Mesenteric fat pad (tissue), 1 donor: ENCODE data around the gene SNX22. TPM values are rescaled to one million over a fixed set of nuclear protein-coding genes. Genes with fewer than 3 reads are reported as not detected.

Source experiments
- DNase-seq: peaks from one replicate; pipeline ENCODE4 v3.0.0-alpha.2; 2020; ENCODE audit warnings: low spot score
- total RNA-seq: library from RNA; stranded (reverse); fragmentation: NEBNext Ultra II Directional; extraction: Animal tissue kit (Norgen Biotek cat#: 25700); gene quantifications from one replicate; pipeline ENCODE4 v1.2.1, GENCODE V29; 2021
- donor health status: DM: yes; HTN: yes; CAD: no.

Gene SNX22
- total RNA-seq, 1 donor from 2014 or later, result 0.71 TPM

- DNase-seq, result no peak
Measured at GRCh38 chr15:64193971-64194370, 42.4 kb downstream of the SNX22 start.

- no peak for DNase-seq
Measured at GRCh38 chr15:64197425-64197824, 45.9 kb downstream of the SNX22 start.

GRCh38 chr15:64205202-64205601 lies 53.7 kb downstream of the SNX22 start:
- DNase-seq, result no peak

Other genes with a start within 250 kb of the SNX22 start
- 18.1 TPM for gene DAPK2, start 105.2 kb upstream of the SNX22 start, total RNA-seq
- gene CIAO2A, start 57.9 kb upstream of the SNX22 start, total RNA-seq, result 36.3 TPM
- 188 TPM for gene SNX1, start 55.7 kb upstream of the SNX22 start, total RNA-seq
- gene PPIB, start 11.3 kb downstream of the SNX22 start, total RNA-seq, result 470 TPM
- 19.8 TPM for gene CSNK1G1, start 204.4 kb downstream of the SNX22 start, total RNA-seq
- gene PCLAF, start 229.7 kb downstream of the SNX22 start, total RNA-seq, result 0.35 TPM
- 25.4 TPM for gene TRIP4, start 236.1 kb downstream of the SNX22 start, total RNA-seq